Measurements from ENCODE around the gene CLDN34.

DNA sequence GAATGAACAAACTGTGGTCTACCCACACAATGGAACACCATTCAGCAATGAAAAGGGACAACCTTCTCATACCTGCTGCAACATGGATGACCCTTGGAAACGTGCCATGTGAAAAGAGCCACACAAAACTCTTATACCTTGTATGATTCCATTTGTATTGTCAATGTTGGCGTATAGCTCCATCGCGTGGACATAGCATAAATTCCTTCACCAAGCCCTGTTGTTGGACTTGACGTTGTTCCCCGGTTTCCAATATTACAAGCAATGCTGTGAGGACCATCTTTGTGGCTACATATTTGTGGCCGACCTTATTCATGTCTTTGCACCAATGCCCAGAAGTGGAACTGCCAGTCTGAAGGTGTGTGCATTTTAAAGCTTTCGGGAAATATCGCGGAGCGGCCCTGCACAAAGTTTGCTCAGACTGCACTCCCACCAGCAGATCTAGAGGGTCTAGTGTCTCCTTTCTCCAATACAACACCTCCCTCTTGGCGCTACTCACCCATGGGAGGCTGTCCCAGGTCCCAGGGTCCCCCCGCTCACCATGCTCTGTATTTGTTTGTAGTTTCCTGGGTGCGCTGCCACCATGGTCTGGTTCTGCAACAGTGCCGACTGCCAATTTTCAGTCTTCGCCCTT, at the start of gene CLDN34:
- TF ChIP-seq POLR2A (IDR thresholded peaks at IDR 0.05) (no peak), EP300 (IDR thresholded peaks at IDR 0.05) (no peak), POLR2AphosphoS5 (IDR thresholded peaks at IDR 0.05) (no peak)
- TF ChIP-seq, protein P1, sequence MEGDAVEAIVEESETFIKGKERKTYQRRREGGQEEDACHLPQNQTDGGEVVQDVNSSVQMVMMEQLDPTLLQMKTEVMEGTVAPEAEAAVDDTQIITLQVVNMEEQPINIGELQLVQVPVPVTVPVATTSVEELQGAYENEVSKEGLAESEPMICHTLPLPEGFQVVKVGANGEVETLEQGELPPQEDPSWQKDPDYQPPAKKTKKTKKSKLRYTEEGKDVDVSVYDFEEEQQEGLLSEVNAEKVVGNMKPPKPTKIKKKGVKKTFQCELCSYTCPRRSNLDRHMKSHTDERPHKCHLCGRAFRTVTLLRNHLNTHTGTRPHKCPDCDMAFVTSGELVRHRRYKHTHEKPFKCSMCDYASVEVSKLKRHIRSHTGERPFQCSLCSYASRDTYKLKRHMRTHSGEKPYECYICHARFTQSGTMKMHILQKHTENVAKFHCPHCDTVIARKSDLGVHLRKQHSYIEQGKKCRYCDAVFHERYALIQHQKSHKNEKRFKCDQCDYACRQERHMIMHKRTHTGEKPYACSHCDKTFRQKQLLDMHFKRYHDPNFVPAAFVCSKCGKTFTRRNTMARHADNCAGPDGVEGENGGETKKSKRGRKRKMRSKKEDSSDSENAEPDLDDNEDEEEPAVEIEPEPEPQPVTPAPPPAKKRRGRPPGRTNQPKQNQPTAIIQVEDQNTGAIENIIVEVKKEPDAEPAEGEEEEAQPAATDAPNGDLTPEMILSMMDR (IDR thresholded peaks at IDR 0.05), result no peak
